Spinal cord (tissue), 10 donors: Measurements from ENCODE around the gene AKAP13. TPM values are rescaled to one million over a fixed set of nuclear protein-coding genes. Genes with fewer than 3 reads are reported as not detected.

Experiments used
- DNase-seq, 6 donors: peaks; one replicate each; pipeline versions ENCODE4 v3.0.0 to v3.0.0-alpha.2; 2013 to 2015; ENCODE audit warnings: low spot score in 6 of 6, low read depth in 4 of 6
- H3K27ac ChIP-seq: one replicate; pipeline ENCODE4 v1.5.1; 2013; ENCODE audit warnings: low read depth, low read length, control low read depth
- H3K27me3 ChIP-seq: one replicate; pipeline ENCODE4 v1.6.1; 2013; ENCODE audit warnings: low read length; ENCODE audit not compliant: control insufficient read depth, insufficient read depth
- H3K36me3 ChIP-seq: one replicate; pipeline ENCODE4 v1.6.1; 2013; ENCODE audit warnings: low read length; ENCODE audit not compliant: control insufficient read depth, insufficient read depth
- H3K4me1 ChIP-seq: one replicate; pipeline ENCODE4 v1.6.1; 2013; ENCODE audit warnings: low read length; ENCODE audit not compliant: control insufficient read depth, insufficient read depth
- H3K4me3 ChIP-seq: one replicate; pipeline ENCODE4 v1.5.1; 2013; ENCODE audit warnings: low read depth, low read length, control low read depth
- H3K9me3 ChIP-seq: one replicate; pipeline ENCODE4 v1.6.1; 2013; ENCODE audit warnings: low read length; ENCODE audit not compliant: control insufficient read depth, insufficient read depth
- WGBS: methylation state at CpG from one replicate; pipeline ENCODE4 v1.1.5; 2013; ENCODE audit warnings: missing lambda C conversion rate; ENCODE audit not compliant: insufficient coverage; 5-methylcytosine and 5-hydroxymethylcytosine counted together
- polyA plus RNA-seq, 2 donors: library from polyadenylated mRNA; unstranded; fragments of 120-200 nt; gene quantifications; one replicate each; pipeline ENCODE4 v1.2.1, GENCODE V29; 2013; ENCODE audit not compliant: insufficient read length in 2 of 2
- total RNA-seq, 2 donors: library from RNA; depleted of rRNA in 1 of 2; stranded (reverse); fragments of 120-200 nt in 1 of 2; fragments of >200 nt in 1 of 2; gene quantifications; one replicate each; pipeline versions ENCODE4 v1.2.3 to v1.2.4, GENCODE V29; 2013 to 2014
- donor health status: healthy.

Gene AKAP13
- total and polyA plus RNA-seq, 4 donors = 52.5 to 114 (median 89.2) TPM

- Histone ChIP-seq H3K27me3 (no peaks in the 10 kb centered on the region), H3K36me3 (no peaks in the 10 kb centered on the region), H3K4me1 (peaks cover 6% of the 10 kb centered on the region), H3K27ac (peak overlapping the region; percentile 53), H3K9me3 (peaks cover 2% of the 10 kb centered on the region), H3K4me3 (no peak overlapping the region)
- 88% methylated on average over 1 of the region's 7 CpGs for WGBS
- DNase-seq = no peak
Measured at GRCh38 chr15:85404918-85405866, 24.8 kb downstream of the AKAP13 start.

DNA sequence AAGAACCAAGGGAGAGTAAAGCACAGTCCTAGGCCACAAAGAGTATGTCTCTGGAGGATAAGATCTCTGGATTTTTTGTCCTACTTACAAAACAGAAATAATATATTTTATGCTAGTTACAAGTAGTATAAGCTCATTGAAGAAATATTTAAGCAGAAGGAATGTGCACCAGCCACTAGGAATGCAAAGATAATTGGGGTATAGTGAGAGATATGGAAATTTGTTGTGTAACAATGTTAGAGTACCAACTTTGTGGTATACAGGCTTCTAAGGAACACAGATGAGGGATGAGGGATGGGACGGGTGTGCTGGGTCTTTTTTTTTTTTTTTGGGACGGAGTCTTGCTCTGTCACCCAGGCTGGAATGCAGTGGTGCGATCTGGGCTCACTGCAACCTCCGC, 26.5 kb downstream of the AKAP13 start:
- no peaks in the 10 kb centered on the region for H3K36me3 ChIP-seq
- H3K9me3 ChIP-seq = peaks cover 2% of the 10 kb centered on the region
- peaks cover 6% of the 10 kb centered on the region for H3K4me1 ChIP-seq
- DNase-seq = no peak
- H3K27me3 ChIP-seq = no peaks in the 10 kb centered on the region
- WGBS = 93% methylated on average over 2 of the region's 4 CpGs
- H3K4me3 ChIP-seq = no peak overlapping the region
- H3K27ac ChIP-seq = no peak overlapping the region

DNA sequence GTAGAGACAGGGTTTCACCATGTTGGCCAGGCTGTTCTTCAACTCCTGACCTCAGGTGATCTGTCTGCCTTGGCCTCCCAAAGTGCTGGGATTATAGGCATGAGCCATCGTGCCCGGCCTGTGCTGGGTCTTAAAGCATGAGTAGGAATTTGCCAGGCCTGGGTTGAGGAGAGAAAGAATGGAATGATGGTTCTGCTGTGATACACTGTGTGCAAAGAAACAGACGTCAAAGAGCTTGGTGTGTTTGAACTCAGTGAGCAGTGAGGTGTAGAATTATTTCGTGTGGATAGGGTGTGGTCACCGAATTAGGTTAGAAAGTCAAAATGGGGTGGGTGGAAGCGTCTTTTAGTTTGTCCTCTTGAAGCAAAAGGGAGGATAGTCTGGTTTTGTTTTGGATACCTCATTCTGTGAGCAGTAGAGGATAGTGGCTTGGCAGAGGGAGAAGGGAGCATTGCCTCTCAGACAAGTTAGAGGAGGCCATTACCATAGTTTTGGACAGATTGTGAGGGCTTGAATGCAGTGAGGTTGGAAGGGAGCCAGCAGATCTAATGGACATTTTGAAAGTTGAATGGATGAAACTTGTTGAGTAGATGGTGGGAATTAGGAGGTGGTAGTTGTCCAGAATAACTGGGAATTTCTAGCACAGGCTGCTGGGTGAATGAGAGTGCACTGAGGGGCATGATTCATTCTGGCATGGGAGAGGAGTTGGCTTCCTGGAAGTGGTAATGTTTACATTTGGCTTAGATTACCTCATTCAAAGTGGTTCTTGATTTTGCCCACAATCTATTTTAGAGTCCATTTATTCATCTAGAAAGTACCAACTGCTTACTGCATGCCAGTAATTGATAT, 27.2 kb downstream of the AKAP13 start:
- H3K4me3 ChIP-seq = no peak overlapping the region
- no peaks in the 10 kb centered on the region for H3K27me3 ChIP-seq
- peaks cover 6% of the 10 kb centered on the region for H3K4me1 ChIP-seq
- no peaks in the 10 kb centered on the region for H3K36me3 ChIP-seq
- H3K27ac ChIP-seq = no peak overlapping the region
- H3K9me3 ChIP-seq = peaks cover 2% of the 10 kb centered on the region
- 90% methylated on average over 6 of the region's 6 CpGs for WGBS
- DNase-seq = peak in 2 of 6 donors; percentile 35 to 65

- Histone ChIP-seq H3K9me3 (peaks cover 2% of the 10 kb centered on the region), H3K27ac (no peak overlapping the region), H3K27me3 (no peaks in the 10 kb centered on the region), H3K4me3 (no peak overlapping the region), H3K36me3 (no peaks in the 10 kb centered on the region), H3K4me1 (peaks cover 6% of the 10 kb centered on the region)
- WGBS = 100% methylated on average over 4 of the region's 6 CpGs
- no peak for DNase-seq
Measured at GRCh38 chr15:85408270-85408746, 27.9 kb downstream of the AKAP13 start.

DNA sequence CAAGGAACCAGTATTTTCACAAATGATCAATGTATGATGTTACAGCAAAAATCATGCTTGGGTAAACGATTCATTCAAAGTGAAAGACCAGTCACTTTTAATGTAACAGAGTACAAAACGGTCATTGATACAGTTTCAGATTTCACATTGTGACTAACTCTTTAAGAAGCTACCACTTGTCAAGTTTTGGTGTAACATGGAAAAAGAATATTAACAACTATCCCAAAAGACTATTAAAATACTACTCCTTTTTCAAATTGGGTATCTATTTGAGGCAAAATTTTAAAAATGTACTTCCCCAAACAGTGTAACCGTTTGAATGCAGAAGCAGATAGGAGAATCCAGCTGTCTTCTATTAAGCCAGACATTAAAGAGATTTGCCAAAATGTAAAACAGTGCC, 31.7 kb downstream of the AKAP13 start:
- WGBS = no CpG with 5 or more reads among the region's 3 CpGs
- no peak overlapping the region for H3K27ac ChIP-seq
- H3K27me3 ChIP-seq = no peaks in the 10 kb centered on the region
- DNase-seq = no peak
- peaks cover 2% of the 10 kb centered on the region for H3K9me3 ChIP-seq
- peaks cover 6% of the 10 kb centered on the region for H3K4me1 ChIP-seq
- H3K4me3 ChIP-seq = no peak overlapping the region
- H3K36me3 ChIP-seq = no peaks in the 10 kb centered on the region

DNA sequence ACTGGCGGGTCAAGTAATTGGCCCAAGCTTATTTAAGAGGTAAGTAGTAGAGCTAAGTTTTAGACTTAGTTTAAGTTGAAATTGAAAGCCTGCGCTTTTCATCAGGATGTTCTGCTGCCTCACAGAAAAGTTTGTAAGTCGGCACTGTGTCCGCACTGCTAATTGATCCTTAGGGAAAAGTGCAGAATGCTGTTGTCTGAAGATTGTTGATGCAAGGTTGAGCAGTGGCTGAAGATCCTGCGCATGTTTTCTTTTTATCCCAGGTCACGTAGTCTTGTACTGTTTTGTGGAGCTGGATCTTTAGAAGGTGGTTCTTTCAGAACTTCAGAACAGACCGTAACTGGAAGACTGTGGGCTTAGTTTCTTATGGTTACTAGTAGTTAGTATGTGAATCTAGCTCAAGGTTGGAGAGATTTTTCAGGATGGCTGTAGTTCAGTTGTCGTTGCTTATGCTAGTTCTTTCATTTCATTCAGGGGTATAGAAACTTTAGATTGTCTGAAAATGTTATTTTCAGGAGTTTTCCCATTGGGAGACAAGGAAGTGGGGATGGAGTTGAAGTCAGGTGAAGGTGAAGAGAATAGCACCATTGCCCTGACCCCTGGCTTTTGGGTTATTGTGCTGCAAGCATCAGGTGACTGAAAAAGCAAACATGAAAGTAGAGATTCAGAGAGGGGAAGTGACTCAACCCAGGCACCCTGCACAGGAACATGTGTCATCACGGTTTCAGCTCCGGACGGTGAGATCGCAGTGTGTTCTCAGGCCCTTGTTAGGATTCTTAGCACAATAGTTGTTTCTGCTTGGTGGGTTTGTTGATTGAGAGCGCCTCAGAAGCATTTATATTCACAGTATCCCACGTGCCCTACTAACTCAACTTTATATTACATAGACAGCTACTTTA, 32.8 kb downstream of the AKAP13 start:
- 68% methylated on average over 9 of the region's 14 CpGs for WGBS
- no peaks in the 10 kb centered on the region for H3K36me3 ChIP-seq
- DNase-seq = no peak
- H3K27me3 ChIP-seq = no peaks in the 10 kb centered on the region
- no peaks in the 10 kb centered on the region for H3K9me3 ChIP-seq
- peaks cover 3% of the 10 kb centered on the region for H3K4me1 ChIP-seq
- H3K27ac ChIP-seq = peak overlapping the region; percentile 59
- H3K4me3 ChIP-seq = no peak overlapping the region

DNA sequence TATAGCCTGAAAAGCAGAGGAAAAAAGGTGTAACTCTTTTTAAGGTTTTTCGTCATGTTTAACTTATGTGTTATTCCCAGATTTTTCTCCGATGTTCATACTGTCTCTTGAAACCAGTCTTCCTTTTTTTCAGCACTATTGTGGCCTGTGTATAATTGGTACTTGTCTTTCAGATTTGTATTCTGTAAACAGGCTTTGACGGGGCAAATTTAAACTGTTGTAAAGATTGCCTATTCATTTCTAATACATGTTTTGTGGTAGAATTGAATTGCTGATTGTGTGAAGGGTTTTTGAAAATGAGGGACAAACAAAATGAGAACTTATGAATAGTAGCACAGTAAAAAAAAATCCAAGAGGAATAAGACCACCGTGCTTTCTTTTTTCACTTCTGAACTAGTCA, 33.6 kb downstream of the AKAP13 start:
- no peaks in the 10 kb centered on the region for H3K36me3 ChIP-seq
- no peaks in the 10 kb centered on the region for H3K27me3 ChIP-seq
- H3K9me3 ChIP-seq = no peaks in the 10 kb centered on the region
- no peak overlapping the region for H3K27ac ChIP-seq
- H3K4me3 ChIP-seq = no peak overlapping the region
- peaks cover 3% of the 10 kb centered on the region for H3K4me1 ChIP-seq
- 100% methylated on average over 1 of the region's 4 CpGs for WGBS
- no peak for DNase-seq

GRCh38 chr15:85414495-85414894, 34.1 kb downstream of the AKAP13 start:
- Histone ChIP-seq H3K9me3 (no peaks in the 10 kb centered on the region), H3K4me3 (no peak overlapping the region), H3K27ac (no peak overlapping the region), H3K4me1 (peaks cover 3% of the 10 kb centered on the region), H3K36me3 (no peaks in the 10 kb centered on the region), H3K27me3 (no peaks in the 10 kb centered on the region)
- DNase-seq = peak in 1 of 6 donors; percentile 43

DNA sequence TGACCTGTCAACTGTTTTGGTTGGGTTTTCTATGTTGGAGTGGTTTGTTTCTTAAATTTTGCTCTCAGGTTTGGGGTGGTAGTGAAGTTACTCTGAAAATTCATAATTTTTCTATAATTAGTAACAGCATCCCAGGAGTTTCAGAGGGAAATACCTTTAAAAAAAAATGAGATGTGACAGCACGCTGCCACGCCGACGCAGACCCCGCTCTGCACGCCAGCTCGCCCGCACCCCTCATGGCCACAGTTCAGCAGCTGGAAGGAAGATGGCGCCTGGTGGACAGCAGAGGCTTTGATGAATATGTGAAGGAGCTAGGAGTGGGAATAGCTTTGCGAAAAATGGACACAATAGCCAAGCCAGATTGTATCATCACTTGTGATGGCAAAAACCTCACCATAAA, 34.6 kb downstream of the AKAP13 start:
- Histone ChIP-seq H3K36me3 (no peaks in the 10 kb centered on the region), H3K27ac (no peak overlapping the region), H3K27me3 (no peaks in the 10 kb centered on the region), H3K9me3 (no peaks in the 10 kb centered on the region), H3K4me1 (peaks cover 3% of the 10 kb centered on the region), H3K4me3 (no peak overlapping the region)
- over 99% methylated on average over 9 of the region's 10 CpGs for WGBS
- no peak for DNase-seq
